Neural progenitor cell (in vitro differentiated cells): ENCODE data around the gene NEAT1.

Experiments
- EZH2 ChIP-seq: fragments of 200-600 bp; sonication (generic); IDR thresholded peaks from 2 replicates; pipeline ENCODE4 v1.6.1; 2017; ENCODE audit warnings: antibody characterized with exemption, mild to moderate bottlenecking, moderate library complexity
- EZH2phosphoT487 ChIP-seq: fragments of 200-600 bp; sonication (generic); IDR thresholded peaks from 2 replicates; pipeline ENCODE4 v1.6.1; 2017; ENCODE audit warnings: antibody characterized with exemption
- TF ChIP-seq, protein P1 (sequence below): fragments of 200-600 bp; sonication (generic); IDR thresholded peaks from 2 replicates; pipeline ENCODE4 v1.5.1; 2017; ENCODE audit warnings: antibody characterized with exemption, mild to moderate bottlenecking

DNA sequence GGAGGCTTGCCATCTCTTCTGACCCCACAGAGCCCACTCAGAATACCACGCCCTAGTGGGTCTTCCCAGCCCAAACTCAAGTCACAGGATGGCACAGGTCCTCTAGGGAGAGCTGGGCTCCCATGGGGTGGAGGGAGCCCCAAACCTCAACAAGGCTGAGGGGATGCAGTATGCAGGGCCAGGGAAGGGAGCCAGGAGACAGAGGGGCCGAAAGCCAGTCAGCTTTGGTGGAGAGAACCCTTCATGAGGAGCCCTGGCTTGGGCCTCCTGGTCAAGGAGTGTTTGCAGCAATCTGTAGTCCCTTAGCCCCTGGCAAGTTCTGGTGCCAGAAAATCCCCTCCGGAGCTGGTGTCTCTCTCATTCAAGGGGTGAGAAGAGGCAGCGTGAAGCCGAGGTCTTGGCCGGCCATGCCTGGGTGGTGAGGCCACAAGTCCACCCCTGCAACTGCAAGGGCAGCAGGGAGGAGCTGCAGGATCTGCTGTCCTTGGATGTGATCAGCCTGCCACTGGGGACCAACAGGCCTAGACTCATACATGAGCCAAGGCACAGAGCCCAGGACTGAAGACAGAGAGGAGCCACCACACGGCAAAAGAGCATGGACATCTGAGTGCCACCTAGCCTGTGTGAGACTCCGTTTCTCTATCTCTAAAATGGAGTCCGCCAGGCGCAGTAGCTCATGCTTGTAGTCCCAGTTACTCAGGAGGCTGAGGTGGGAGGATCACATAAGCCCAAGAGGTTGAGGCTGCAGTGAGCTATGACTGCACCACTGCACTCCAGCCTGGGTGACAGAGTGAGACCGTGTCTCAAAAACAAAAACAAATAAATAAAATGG lies 24.1 kb downstream of the NEAT1 start:
- TF ChIP-seq EZH2 (no peak), EZH2phosphoT487 (no peak)
- TF ChIP-seq, protein P1, sequence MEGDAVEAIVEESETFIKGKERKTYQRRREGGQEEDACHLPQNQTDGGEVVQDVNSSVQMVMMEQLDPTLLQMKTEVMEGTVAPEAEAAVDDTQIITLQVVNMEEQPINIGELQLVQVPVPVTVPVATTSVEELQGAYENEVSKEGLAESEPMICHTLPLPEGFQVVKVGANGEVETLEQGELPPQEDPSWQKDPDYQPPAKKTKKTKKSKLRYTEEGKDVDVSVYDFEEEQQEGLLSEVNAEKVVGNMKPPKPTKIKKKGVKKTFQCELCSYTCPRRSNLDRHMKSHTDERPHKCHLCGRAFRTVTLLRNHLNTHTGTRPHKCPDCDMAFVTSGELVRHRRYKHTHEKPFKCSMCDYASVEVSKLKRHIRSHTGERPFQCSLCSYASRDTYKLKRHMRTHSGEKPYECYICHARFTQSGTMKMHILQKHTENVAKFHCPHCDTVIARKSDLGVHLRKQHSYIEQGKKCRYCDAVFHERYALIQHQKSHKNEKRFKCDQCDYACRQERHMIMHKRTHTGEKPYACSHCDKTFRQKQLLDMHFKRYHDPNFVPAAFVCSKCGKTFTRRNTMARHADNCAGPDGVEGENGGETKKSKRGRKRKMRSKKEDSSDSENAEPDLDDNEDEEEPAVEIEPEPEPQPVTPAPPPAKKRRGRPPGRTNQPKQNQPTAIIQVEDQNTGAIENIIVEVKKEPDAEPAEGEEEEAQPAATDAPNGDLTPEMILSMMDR: no peak
